NK-92 (cell line): ENCODE data around the gene SYTL5.

ENCODE experiments used
- DNase-seq: peaks from one replicate; lab custom pipeline; 2025; ENCODE audit not compliant: unreplicated experiment; lab: John Stamatoyannopoulos, UW

Gene SYTL5

DNA sequence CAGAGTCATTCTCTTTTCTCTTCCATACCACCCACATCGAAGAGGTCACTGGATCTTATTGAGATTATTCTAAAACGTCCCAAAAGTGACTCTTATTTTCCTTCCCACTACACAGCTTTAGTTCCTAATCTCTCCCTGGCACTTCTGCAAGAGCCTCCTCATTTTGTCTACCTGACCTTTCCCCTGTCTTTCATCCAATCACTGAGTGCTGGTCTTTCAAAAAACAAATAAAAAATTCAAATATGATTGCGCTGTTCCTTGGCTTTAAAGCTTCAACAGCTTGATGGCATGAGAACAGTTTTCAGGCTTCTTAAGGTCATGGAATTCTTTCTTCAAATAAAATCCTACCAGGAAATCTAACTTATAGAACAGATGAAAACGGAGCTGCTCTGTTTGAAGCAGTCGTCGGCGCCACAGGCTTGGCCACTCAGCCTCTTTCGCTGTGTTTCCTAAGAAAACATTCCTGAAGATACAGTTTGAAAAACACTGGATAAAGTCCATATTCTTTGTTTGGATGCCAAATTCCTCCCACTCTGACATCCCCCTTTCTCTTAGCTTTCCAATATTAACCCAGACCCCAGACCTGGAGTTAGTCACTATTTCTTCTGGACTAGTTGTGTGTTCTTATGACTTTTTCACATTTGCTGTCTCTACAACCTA, 12.5 kb downstream of the SYTL5 start:
- no peak for DNase-seq

DNA sequence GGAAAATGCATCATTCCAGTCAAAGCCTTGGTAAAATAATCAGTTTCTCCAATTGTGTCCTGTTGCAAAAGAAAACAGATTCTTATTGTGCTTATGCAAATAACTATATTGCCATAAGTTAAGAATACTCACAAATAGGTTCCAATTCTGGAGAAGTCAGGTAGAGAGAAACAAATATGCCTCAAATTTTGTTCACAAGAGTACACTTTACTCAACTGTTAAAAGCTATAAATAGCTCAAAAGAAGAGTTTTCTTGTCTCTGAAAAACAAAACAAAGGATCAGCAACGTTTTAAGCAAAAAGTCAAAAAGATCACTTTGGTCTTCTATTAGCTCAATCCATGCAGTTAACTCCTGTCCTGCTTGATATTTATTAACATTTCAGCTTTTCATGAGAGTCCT, 21.9 kb downstream of the SYTL5 start:
- no peak for DNase-seq

DNA sequence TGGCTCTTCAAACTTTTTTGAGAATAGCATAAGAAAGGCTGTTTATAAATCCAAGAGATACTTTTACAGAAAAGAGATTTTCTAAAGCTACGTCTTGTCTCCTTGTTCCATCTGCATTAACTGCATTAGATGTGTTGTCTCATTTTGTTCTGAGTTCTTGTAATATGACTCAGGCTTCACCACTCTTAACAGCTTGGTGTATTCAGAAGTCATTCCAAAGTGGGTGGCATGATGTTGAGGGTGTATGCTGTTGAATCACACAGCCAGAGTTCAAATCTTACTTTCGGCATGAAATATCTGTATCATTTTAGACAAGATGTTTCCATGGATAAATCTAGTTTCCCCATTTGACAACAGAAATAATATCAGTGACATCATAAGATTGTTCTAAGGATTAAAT, 30.1 kb downstream of the SYTL5 start:
- no peak for DNase-seq

DNA sequence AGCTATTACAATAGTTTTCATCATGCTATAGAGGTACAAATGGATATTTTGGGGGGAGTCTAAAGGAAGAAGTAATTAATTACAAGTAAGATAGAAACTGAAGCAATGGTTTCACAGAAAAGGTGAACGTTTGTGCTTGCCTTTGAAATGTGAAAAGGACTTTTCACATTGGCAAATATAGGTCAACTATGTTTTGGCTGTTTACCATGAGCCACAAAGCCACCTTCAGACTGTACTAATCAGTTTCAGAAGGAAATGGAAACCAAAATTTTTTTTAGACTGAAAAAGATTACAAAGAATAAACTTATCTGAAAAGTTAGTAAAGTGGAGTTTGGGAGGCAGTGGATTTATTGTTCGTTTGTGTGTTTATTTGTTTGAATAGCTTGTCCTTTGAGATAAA, 32.1 kb downstream of the SYTL5 start:
- DNase-seq = no peak

DNA sequence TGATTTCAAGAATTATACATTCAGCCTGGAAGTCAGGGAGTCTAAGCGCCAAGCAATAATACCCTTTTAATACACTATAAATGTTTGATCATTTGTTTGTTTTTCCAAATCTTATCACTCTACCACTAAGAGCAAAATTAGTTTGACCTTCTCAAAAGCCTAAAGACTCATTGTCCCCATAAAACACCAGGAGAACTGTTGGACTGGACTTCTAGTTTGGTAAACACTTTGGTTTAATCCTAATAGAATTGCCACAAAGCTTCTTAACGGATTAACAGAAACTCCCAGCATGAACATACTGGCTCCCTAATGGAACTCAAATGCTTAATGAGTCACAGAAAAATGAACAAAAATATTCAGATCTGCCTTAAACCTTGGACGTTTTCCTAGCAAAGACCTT, 34.9 kb downstream of the SYTL5 start:
- no peak for DNase-seq

DNA sequence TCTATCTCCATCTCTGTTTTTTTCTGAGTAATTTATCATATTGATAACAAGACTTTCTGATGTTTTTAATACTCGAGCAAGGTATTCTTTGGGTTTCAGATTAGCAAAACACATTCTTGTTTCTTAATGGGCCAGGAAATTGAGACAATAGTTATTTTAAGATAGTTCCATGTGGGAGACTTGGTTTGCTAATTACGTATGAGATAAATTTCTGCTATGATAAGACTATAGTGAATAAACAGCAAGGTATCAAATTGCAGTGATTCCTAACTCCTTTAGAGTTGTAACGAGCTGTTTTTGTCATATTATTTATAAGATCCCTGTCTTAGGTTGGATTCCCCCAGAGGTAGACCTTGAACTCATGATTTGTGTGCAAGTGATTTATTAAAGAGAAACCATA, 38.3 kb downstream of the SYTL5 start:
- no peak for DNase-seq

DNA sequence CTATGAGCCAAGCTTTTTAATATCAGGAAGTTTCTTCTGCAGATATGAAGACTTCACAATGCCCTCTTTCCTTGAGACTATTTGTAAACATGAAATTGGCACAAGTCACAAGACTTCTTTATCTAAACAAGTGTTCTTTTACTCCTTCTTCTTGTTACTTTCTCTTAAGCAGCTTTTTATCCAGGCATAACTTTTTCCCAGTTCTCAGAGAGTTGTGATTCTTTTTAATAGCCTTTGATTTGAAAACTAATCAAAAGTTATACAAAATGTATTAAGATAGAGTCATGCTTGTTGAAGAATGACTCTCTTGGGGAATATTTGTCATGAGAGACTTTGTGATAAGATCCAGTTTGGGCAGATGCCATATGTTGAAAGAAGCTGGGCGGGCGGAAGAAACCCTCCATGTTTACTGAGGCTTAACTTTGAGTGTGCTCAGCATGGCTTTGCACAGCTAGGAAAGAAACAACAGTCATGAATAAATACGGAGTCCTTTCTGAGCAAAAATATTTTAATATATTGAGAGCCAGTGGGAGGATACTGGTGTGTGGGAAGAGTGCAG, 39.3 kb downstream of the SYTL5 start:
- DNase-seq = no peak

DNA sequence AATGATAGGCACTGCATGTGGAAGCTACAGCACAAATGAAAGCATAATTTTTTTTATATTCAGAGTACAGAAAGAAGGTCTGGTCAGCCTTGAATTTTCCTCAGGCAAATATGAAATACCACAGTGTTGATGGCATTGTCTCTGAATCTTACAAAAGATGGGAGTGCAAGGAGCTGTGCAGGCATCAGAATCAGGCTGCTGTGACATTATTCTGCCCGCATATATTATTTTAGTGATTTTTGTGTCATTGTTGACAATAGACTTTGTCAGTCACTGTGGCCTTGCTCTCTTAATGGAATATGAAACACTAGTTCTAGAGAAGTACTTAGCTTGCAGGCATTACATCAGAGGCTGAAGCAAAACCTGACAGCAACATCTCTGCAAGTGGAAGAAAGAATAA, 42.5 kb downstream of the SYTL5 start:
- no peak for DNase-seq

DNA sequence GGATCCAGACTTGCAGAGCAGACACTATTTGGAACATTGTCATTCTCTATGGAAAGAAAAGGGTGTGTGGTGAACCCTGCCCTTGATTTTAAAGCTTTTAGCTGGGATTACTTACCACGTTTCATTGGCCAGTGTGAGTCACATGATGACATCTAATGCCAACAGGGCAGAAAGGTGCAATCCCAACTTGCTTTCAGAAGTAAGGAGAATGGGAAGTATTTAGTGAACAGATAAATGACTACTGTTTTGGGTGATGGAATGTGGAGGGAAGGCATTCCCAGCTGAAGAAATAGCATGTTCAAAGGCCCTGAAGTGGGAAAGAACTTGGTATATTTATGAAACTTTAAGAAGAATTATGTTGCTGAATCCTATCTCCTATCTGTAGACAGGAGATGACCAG, 44.5 kb downstream of the SYTL5 start:
- no peak for DNase-seq

DNA sequence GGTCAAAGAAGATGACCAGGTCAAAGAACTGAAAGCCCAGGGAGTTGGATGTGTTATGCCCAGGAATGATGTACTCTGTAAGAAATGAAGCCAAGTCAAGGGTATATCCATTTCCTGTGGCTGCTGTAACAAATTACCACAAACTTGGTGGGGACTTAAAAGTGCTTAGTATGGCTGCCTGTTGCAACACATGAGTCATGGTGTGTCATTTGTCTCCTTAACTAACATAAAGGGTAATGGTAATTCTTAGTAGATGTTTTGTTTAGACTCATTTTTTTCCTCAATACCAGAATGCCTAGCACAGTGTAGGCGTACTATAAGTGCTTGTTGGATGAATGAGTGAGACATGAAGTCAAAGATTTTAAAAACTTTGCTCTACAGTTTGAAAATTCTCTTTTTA, 45.7 kb downstream of the SYTL5 start:
- DNase-seq = no peak

DNA sequence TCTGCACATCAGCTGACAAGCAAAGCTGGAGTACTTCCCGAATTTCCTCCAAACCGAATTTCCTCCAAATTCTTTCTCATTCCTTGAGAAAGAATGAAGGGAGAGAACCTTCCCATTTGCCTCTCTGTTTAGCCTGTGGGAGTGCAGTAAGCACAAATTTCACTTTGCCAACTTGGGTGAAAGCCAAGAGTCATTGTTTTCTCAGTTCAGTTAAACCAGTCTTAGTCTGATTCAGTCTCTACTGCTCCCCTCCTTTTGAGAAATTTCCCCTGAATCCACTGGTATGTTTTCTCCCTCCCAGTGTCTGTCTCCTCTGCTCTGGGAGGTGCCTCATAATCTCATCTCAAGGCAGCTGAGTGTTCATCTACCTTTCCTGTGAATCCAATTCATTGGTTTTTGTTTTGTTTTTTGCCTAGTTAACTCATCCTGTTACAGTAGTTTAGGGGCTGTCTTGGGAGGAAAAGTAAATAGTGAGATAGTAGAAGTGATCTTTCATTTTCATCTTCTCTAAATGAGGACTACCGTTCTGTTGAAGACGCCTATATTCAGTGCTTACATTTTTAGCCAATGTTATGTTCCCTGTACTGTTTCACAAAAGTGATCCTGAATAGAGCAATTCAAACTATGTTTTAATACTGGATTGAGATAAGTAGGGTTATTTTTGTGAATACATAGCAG, 49.0 kb downstream of the SYTL5 start:
- DNase-seq = no peak

DNA sequence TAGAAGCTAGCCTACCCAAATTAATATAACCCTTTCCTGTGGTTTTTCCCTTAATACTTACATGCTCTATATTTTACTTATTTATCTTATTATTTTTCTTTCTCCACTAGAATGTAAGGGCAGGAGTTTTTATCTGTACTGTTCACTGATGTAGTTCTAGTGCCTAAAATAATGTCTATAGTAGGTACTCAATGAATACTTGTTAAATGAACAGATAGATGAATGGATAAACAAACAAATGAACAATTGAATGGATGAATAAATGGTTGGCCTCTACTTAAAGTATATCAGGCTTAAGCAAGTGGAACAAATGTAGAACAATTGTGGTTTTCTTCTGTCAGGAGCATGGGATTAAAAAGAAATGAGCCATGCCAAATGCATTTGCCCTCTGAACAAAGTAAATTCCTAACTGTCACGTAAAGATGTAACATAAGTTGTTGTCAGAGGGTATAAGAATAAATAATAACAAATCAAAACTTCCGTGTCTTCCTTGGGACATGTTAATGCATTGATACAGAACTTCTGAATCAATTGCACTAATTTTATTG, 54.1 kb downstream of the SYTL5 start:
- no peak for DNase-seq

DNA sequence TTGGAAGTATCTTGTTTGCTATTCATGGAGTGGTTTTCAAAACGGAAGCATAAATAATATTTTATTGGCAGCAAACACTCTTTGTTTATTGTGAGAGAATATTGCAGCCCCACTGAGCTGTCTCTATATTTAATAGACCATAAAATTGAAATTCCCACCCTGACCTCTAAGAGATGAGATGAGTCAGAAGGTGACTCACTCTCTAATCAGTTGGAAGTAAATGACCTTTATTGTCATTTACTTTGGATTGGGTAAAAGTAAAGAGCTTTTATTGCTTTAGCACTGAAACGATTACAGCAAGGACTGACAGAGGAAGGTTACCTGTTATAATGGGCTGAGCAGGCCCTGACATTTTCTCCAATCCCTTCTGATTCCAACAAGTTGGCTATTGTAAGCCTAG, 55.0 kb downstream of the SYTL5 start:
- no peak for DNase-seq

DNA sequence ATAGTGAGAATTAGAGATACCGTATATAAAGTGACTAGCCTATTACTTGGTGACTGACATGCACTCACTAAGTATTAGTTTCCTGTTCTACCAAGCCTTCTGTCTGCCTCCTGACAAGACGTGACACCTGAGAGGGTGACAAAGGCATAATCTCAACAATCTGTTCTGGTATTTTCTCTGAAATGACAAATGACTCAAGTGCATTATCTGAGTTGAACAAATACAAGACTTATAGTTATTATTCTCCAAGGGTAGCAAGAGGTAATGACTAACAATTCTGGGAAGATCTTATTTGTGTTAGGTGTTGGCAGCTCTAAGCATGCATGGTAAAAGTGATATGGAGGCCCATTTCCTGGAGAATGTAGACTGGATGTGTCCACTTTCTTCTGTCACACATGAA, 60.6 kb downstream of the SYTL5 start:
- DNase-seq = no peak

DNA sequence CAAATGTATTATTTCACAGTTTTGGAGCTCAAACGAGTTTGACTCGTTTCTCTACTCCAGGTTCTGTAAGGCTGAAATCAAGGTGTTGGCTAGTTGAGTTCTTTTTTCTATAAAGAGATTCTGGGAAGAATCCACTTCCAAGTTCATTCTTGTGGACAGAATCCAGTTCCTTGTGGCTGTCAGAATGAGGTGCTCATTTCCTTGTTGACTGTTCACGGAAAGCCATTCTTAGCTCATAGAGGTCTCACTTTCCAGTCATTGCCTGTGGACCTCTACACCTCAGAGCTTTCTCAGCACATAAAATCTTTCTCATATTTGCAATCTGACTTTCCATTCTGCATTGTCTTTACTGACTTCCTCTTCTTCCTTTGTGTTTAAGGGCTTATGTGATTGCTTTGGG, 62.9 kb downstream of the SYTL5 start:
- no peak for DNase-seq

DNA sequence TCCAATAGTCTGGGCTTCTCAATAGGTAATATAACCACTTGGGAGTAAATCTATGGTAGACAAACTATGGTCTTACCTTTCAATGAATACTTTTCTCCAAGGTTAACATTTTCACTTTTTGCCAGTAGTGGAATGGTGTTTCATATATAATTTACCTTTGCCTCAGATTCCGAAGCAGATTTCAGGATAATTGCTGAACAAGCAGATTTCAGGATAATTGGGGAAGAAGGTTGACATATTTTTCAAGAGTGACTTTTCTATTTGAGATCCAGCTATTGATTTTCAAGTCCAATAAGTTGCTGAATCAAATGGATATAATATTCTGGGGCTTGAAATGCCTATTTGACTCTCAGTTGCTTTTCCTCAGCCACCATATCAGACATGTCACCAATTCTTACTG, 63.6 kb downstream of the SYTL5 start:
- DNase-seq = no peak

DNA sequence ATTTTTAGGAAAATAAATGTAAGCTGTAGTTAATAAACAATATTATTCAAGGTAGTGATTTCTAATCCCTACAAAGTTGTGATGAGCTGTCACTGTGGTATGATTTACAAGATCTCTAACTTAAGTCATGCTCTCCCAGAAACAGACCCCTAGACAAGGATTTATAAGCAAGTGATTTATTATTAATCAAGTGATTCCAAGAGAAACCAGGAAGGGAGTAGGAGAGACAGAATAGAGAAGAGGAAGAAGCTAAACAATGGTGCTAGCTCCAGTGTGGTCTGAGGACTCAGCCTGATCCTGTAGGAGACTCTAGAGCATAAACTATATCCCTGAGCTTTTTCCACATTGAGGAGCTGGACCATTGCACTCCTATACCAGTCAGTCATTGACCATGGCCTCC, 73.1 kb downstream of the SYTL5 start:
- DNase-seq = no peak

DNA sequence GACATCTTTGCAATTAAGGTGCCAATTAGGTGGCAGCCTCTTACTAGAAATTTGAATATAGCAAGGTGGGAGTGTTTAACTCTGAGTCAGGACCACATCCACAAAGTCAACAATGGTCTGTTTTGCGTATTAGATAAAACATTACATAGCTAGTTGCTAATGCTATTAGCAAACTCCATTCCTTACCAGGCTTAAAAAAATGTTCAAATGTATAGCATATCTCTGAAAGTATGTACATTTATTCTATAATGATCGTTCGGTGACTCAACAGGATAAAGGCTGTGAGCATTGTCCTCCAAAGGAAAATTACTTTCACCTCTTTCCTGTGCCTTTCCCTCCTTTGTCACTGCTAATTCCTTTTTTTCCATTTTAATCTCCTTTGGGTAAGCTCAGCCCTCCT, 74.5 kb downstream of the SYTL5 start:
- no peak for DNase-seq

DNA sequence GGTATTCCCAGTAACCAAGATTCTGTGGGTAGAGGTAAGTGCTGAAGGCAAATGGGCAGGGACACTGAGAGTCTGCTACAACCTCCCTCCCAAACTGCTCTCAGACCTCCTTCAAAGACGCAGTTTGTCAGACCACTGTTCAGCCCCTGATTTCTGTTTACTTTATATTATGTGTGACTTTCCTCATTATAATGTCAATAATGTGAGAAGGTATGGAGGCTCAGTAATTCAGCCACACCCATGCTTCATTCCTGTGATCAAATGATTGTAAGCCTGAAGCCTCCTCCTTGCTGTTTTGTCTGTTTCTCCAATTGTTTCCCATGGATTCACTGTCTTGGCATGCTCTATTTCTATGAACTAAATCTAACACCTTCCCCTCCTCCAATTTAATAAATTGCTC, 75.6 kb downstream of the SYTL5 start:
- DNase-seq = no peak

DNA sequence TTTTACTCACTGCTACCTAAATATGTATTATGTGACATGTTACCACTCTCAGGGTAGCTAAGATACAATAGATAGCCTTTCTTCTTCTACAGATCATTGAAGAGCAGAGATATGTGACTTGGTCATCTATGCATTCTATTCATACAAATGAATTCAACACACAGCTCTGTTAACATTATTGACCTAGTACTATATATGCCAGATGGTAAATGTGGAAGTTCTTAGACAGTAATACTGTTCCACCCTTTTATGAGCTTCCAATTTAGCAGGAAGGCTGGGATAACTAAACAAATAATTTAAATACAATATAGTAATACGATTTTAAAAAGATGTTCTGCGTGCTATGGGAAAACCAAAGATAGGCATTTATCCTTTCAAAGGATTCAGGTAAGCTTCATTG, 76.0 kb downstream of the SYTL5 start:
- no peak for DNase-seq

DNA sequence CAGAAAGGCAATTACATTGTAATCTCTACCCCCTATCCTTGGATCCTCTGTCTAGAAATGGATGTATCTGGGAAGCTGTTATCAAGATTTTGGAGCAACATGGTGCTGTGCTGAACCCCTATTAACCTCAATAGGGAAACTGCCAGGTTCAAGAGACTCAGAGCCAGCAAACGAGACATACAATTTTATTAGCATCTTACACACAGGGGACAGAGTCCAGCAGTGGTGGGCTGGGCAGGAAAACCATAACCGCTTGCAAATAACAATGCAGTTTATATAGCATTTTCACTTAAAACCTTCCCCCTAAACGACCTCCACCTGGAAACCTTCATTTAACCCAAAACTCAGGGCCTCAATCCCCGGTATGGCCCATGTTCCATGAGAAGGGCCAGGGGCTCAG, 79.5 kb downstream of the SYTL5 start:
- no peak for DNase-seq

DNA sequence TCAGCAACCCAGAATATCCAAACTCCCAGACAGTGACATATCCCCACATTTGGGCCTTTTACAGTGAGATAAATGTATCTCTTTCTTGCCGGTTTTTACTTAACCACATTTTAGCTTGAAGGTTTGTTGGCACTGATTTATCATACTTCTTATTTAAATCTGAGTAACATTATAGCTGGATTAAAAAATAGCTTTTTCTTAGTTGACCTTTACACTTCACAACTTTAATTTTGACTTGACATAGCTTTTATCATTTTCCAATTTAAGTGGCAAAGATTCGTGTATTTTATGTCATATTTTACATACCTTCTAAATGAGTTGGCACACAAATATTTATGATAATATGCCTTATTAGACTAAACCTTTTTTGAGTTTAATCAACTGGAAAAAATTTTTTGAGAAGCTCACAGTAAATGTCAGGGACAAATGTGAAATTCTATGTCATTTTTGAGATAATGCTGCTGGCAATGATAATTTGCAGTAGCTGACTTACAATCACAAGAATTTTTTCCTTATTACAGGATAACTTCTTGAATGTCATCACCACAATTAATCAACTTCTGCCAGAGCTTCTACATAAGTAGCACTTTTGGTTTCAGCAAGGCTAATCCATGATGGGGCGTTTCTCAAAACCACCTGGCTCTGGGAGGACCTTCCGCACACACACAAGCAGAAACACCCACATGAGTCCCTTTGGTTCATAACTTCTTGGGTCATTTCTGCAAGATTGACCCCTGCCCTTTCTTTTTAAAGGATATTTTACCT, 80.3 kb downstream of the SYTL5 start:
- DNase-seq = no peak
